ENCODE results near the gene PAQR7.

PAQR7 gene

GRCh38 chr1:25902462-25902861, 27.0 kb upstream of the PAQR7 start:
- no peak for DNase-seq (ENCODE audit: low read depth)

- no peak for DNase-seq (ENCODE audit: low read depth)
Measured at GRCh38 chr1:25900219-25900618, 24.7 kb upstream of the PAQR7 start.

- no peak for DNase-seq (ENCODE audit: low read depth)
Measured at GRCh38 chr1:25899792-25900191, 24.3 kb upstream of the PAQR7 start.

- no peak for DNase-seq (ENCODE audit: low read depth)
Measured at GRCh38 chr1:25898223-25899015, 22.9 kb upstream of the PAQR7 start.

- no peak for DNase-seq (ENCODE audit: low read depth)
Measured at GRCh38 chr1:25897754-25898153, 22.2 kb upstream of the PAQR7 start.

- no peak for DNase-seq (ENCODE audit: low read depth)
Measured at GRCh38 chr1:25896266-25896665, 20.8 kb upstream of the PAQR7 start.

- DNase-seq (ENCODE audit: low read depth): no peak
Measured at GRCh38 chr1:25895365-25895990, 20.0 kb upstream of the PAQR7 start.

GRCh38 chr1:25893116-25893515, 17.6 kb upstream of the PAQR7 start:
- no peak for DNase-seq (ENCODE audit: low read depth)

- DNase-seq (ENCODE audit: low read depth): no peak
Measured at GRCh38 chr1:25891606-25892005, 16.1 kb upstream of the PAQR7 start.

GRCh38 chr1:25890239-25891034, 14.9 kb upstream of the PAQR7 start:
- DNase-seq (ENCODE audit: low read depth): no peak

GRCh38 chr1:25889470-25889869, 14.0 kb upstream of the PAQR7 start:
- no peak for DNase-seq (ENCODE audit: low read depth)

GRCh38 chr1:25888426-25888987, 13.0 kb upstream of the PAQR7 start:
- DNase-seq (ENCODE audit: low read depth): no peak

- DNase-seq (ENCODE audit: low read depth): no peak
Measured at GRCh38 chr1:25885602-25886001, 10.1 kb upstream of the PAQR7 start.

GRCh38 chr1:25881266-25881665, 5.8 kb upstream of the PAQR7 start:
- DNase-seq (ENCODE audit: low read depth): no peak

- DNase-seq (ENCODE audit: low read depth): no peak
Measured at GRCh38 chr1:25880518-25880917, 5.0 kb upstream of the PAQR7 start.

- DNase-seq (ENCODE audit: low read depth): no peak
Measured at GRCh38 chr1:25879675-25880074, 4.2 kb upstream of the PAQR7 start.

- DNase-seq (ENCODE audit: low read depth): no peak
Measured at GRCh38 chr1:25878690-25879089, 3.2 kb upstream of the PAQR7 start.

GRCh38 chr1:25877155-25877554, 1.6 kb upstream of the PAQR7 start:
- no peak for DNase-seq (ENCODE audit: low read depth)

GRCh38 chr1:25876693-25877077, 1.2 kb upstream of the PAQR7 start:
- DNase-seq (ENCODE audit: low read depth): no peak

- DNase-seq (ENCODE audit: low read depth): no peak
Measured at GRCh38 chr1:25875856-25876692, 566 bp upstream of the PAQR7 start.

- DNase-seq (ENCODE audit: low read depth): no peak
Measured at GRCh38 chr1:25874635-25875153, 814 bp downstream of the PAQR7 start.

GRCh38 chr1:25874209-25874608, 1.3 kb downstream of the PAQR7 start:
- DNase-seq (ENCODE audit: low read depth): no peak
